H1 (cell line): ENCODE results near the gene PRR23C. TPM values are rescaled to one million over a fixed set of nuclear protein-coding genes. Genes with fewer than 3 reads are reported as not detected.

Experiments
- CTCF ChIA-PET: fragments of 300-600 bp; sonication (Branson Sonifier 250); formaldehyde crosslinking; loops from one replicate; lab custom pipeline; 2021; ENCODE audit not compliant: partially characterized antibody; lab: Charles Lee
- POLR2A ChIA-PET: fragments of 300-600 bp; sonication (Branson Sonifier 250); formaldehyde crosslinking; loops from one replicate; lab custom pipeline; 2021; ENCODE audit warnings: inconsistent platforms; ENCODE audit not compliant: partially characterized antibody; lab: Charles Lee
- DNase-seq, 2 experiments: peaks; one replicate each; pipeline versions ENCODE4 v3.0.0 to v3.0.0-alpha.2; 2010 to 2022; ENCODE audit warnings: low spot score in 2 of 2, low read depth in 1 of 2, mixed read lengths in 1 of 2
- FAIRE-seq: peaks from 2 replicates; lab custom pipeline; 2011; peaks lifted over from hg19 to GRCh38; lab: Jason Lieb, UNC
- H2AFZ ChIP-seq: 2 replicates; pipeline ENCODE4 v1.8.1; 2012; ENCODE audit warnings: low read length, inconsistent platforms
- H2AK5ac ChIP-seq: 2 replicates; pipeline ENCODE4 v1.6.1; 2013; ENCODE audit warnings: low read depth, low read length
- H2BK120ac ChIP-seq: replicated peaks from 2 replicates; pipeline ENCODE3; 2013; ENCODE audit warnings: low read depth, low read length, inconsistent platforms
- H2BK12ac ChIP-seq: 2 replicates; pipeline ENCODE4 v1.6.1; 2013; ENCODE audit warnings: low read depth, low read length
- H2BK15ac ChIP-seq: 2 replicates; pipeline ENCODE4 v1.6.1; 2013; ENCODE audit warnings: low read length
- H2BK20ac ChIP-seq: 2 replicates; pipeline ENCODE4 v1.6.1; 2013; ENCODE audit warnings: low read length
- H2BK5ac ChIP-seq: 2 replicates; pipeline ENCODE4 v1.6.1; 2013; ENCODE audit warnings: low read depth, low read length
- H3K14ac ChIP-seq: 2 replicates; pipeline ENCODE4 v1.6.1; 2013; ENCODE audit warnings: inconsistent platforms; ENCODE audit not compliant: insufficient read length
- H3K18ac ChIP-seq: 2 replicates; pipeline ENCODE4 v1.6.1; 2013; ENCODE audit warnings: low read length; ENCODE audit errors: extremely low read depth
- H3K23ac ChIP-seq: 2 replicates; pipeline ENCODE4 v1.6.1; 2013; ENCODE audit warnings: inconsistent platforms; ENCODE audit not compliant: insufficient read length
- H3K23me2 ChIP-seq: 2 replicates; pipeline ENCODE4 v1.6.1; 2013; ENCODE audit warnings: low read depth, low read length
- H3K27ac ChIP-seq: 2 replicates; pipeline ENCODE4 v1.6.1; 2011; ENCODE audit warnings: low read depth, low read length, inconsistent platforms
- H3K27me3 ChIP-seq, 4 experiments: replicated peaks in 1 of 4; 1 replicate in 1 of 4; 2 replicates in 3 of 4; pipeline versions ENCODE4 v1.6.1 to v1.8.1; 2011 to 2013; ENCODE audit warnings: low read length in 3 of 4, mild to moderate bottlenecking in 3 of 4, inconsistent platforms in 2 of 4, mixed read lengths in 2 of 4, moderate library complexity in 1 of 4; ENCODE audit not compliant: control insufficient read depth in 3 of 4, insufficient read depth in 3 of 4; ENCODE audit errors: extremely low read depth in 1 of 4
- H3K36me3 ChIP-seq, 4 experiments: 2 replicates each; pipeline versions ENCODE4 v1.6.1 to v1.8.1; 2011 to 2013; ENCODE audit warnings: mild to moderate bottlenecking in 4 of 4, low read length in 3 of 4, moderate library complexity in 2 of 4, control low read depth in 1 of 4, inconsistent platforms in 1 of 4; ENCODE audit not compliant: insufficient read depth in 4 of 4, control insufficient read depth in 2 of 4
- H3K4ac ChIP-seq: replicated peaks from 2 replicates; pipeline ENCODE3; 2013; ENCODE audit warnings: low read length, low read depth, mixed read lengths, inconsistent platforms; ENCODE audit not compliant: insufficient read length
- H3K4me1 ChIP-seq, 4 experiments: replicated peaks in 1 of 4; 1 replicate in 1 of 4; 2 replicates in 3 of 4; pipeline versions ENCODE4 v1.6.1 to v1.8.1; 2011 to 2013; ENCODE audit warnings: low read length in 3 of 4, inconsistent platforms in 2 of 4, mixed read lengths in 1 of 4; ENCODE audit not compliant: insufficient read depth in 4 of 4, control insufficient read depth in 3 of 4
- H3K4me2 ChIP-seq, 2 experiments: 2 replicates each; pipeline versions ENCODE4 v1.6.1 to v1.8.1; 2011 to 2013; ENCODE audit warnings: low read depth in 2 of 2, low read length in 2 of 2, control low read depth in 1 of 2, inconsistent platforms in 1 of 2, mild to moderate bottlenecking in 1 of 2; ENCODE audit not compliant: insufficient read depth in 1 of 2
- H3K4me3 ChIP-seq, 4 experiments: fragments of 200-600, 300-600 bp in 1 of 4; sonication (generic), shearing (Covaris generic), sonication (Bioruptor Twin) in 1 of 4; 2 replicates each; pipeline versions ENCODE4 v1.5.1 to v1.8.1; 2011 to 2016; ENCODE audit warnings: low read length in 4 of 4, low read depth in 3 of 4, control low read depth in 2 of 4, inconsistent platforms in 2 of 4, mild to moderate bottlenecking in 2 of 4, mixed read lengths in 1 of 4, moderate library complexity in 1 of 4; ENCODE audit not compliant: insufficient read depth in 2 of 4; ENCODE audit errors: extremely low read depth in 1 of 4
- H3K56ac ChIP-seq: replicated peaks from 2 replicates; pipeline ENCODE3; 2013; ENCODE audit warnings: low read depth, mild to moderate bottlenecking, mixed read lengths, low read length, inconsistent platforms; ENCODE audit not compliant: insufficient read length
- H3K79me1 ChIP-seq: 2 replicates; pipeline ENCODE4 v1.6.1; 2013; ENCODE audit warnings: low read depth, low read length, control low read depth
- H3K79me2 ChIP-seq, 2 experiments: 2 replicates each; pipeline versions ENCODE4 v1.6.1 to v1.8.1; 2012 to 2013; ENCODE audit warnings: low read length in 2 of 2, mild to moderate bottlenecking in 2 of 2, inconsistent platforms in 1 of 2; ENCODE audit not compliant: insufficient read depth in 2 of 2, control insufficient read depth in 1 of 2
- H3K9ac ChIP-seq, 4 experiments: replicated peaks in 1 of 4; 1 replicate in 1 of 4; 2 replicates in 3 of 4; pipeline versions ENCODE4 v1.6.1 to v1.8.1; 2011 to 2013; ENCODE audit warnings: low read depth in 3 of 4, low read length in 3 of 4, control low read depth in 2 of 4, mild to moderate bottlenecking in 2 of 4, moderate library complexity in 2 of 4, inconsistent platforms in 1 of 4; ENCODE audit errors: extremely low read depth in 1 of 4
- H3K9me3 ChIP-seq, 2 experiments: 2 replicates each; pipeline versions ENCODE4 v1.6.1 to v1.8.1; 2012 to 2013; ENCODE audit warnings: mild to moderate bottlenecking in 2 of 2, moderate library complexity in 2 of 2, control low read depth in 1 of 2, inconsistent platforms in 1 of 2, low read depth in 1 of 2, low read length in 1 of 2, mixed read lengths in 1 of 2; ENCODE audit not compliant: insufficient read depth in 2 of 2
- H4K20me1 ChIP-seq, 2 experiments: replicated peaks in 1 of 2; 2 replicates each; pipeline versions ENCODE3 to v1.8.1; 2011 to 2013; ENCODE audit warnings: inconsistent platforms in 2 of 2, low read length in 2 of 2, mild to moderate bottlenecking in 1 of 2; ENCODE audit not compliant: insufficient read depth in 2 of 2, control insufficient read depth in 1 of 2
- H4K5ac ChIP-seq: 2 replicates; pipeline ENCODE4 v1.6.1; 2013; ENCODE audit warnings: low read length, low read depth, mixed read lengths, inconsistent platforms; ENCODE audit not compliant: insufficient read length
- H4K8ac ChIP-seq: 2 replicates; pipeline ENCODE4 v1.8.0; 2013; ENCODE audit warnings: mild to moderate bottlenecking, moderate library complexity, low read length, inconsistent platforms; ENCODE audit not compliant: insufficient read depth; ENCODE audit errors: extremely low read depth
- H4K91ac ChIP-seq: replicated peaks from 2 replicates; pipeline ENCODE3; 2013; ENCODE audit warnings: low read length, mixed read lengths, inconsistent platforms; ENCODE audit not compliant: insufficient read length
- MAFK ChIP-seq: IDR thresholded peaks from 2 replicates; pipeline ENCODE4 v1.6.1; 2012; ENCODE audit warnings: low read depth, mild to moderate bottlenecking, improper control_type of control experiment, low read length
- polyA plus RNA-seq, 7 experiments: library from polyadenylated mRNA; depleted of rRNA in 3 of 7; stranded (reverse) in 5 of 7; unstranded in 2 of 7; fragments of >200 nt in 5 of 7; fragments of 200-250 nt in 2 of 7; gene quantifications; 1 replicate in 5 of 7; 2 replicates in 1 of 7; 4 replicates in 1 of 7; pipeline versions ENCODE4 v1.2.1 to v1.2.3, GENCODE V29; 2011 to 2013; ENCODE audit warnings: missing spikeins in 2 of 7, mixed read lengths in 2 of 7
- total RNA-seq: library from RNA; stranded (reverse); fragmentation: NEBNext Ultra II Directional; extraction: Animal tissue kit (Norgen Biotek cat#: 25700); gene quantifications from 2 replicates; pipeline ENCODE4 v1.2.1, GENCODE V29; 2021

Gene PRR23C
- total and polyA plus RNA-seq, 2 of the 8 experiments (the other 6 are each of a cell fraction or from before 2014, with no cell fraction given): not detected

- TF ChIP-seq MAFK: no peak
These were observed 42.9 kb upstream of the PRR23C start (continued) for GRCh38 chr3:139087621-139088020.

DNA sequence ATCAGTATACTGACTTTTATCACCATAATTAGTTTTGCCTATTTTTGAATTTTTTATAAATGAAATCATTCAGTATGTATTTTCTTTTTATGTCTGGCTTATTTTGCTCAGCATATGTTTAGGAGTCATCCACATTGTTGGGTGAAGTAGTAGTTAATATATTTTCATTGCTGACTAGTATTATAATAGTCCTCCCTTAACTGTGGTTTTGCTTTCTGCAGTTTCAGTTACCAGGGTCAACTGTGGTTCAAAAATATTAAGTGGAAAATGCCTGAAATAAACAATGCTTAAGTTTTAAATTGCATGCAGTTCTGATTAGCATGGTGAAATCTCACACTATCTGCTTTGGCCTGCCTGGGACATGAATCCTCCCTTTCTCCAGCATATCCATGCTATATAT, 39.5 kb upstream of the PRR23C start:
- no peaks in the 10 kb centered on the region for H3K27me3 ChIP-seq
- no peak overlapping the region for H3K4me2 ChIP-seq
- no peak overlapping the region for H3K9ac ChIP-seq
- H2BK15ac ChIP-seq: no peak overlapping the region
- no peaks in the 10 kb centered on the region for H4K20me1 ChIP-seq
- no peaks in the 10 kb centered on the region for H3K79me2 ChIP-seq
- no peak overlapping the region for H2BK20ac ChIP-seq
- CTCF ChIA-PET: interaction anchor here (0.8 kb wide), 1 partner anchor 28 kb away, joined by 3 read pairs; no protein-coding TSS in a partner anchor
- no peak overlapping the region for H3K56ac ChIP-seq
- H2BK12ac ChIP-seq: no peak overlapping the region
- no peaks in the 10 kb centered on the region for H3K36me3 ChIP-seq
- H3K18ac ChIP-seq: no peak overlapping the region
- H3K4ac ChIP-seq: no peak overlapping the region
- no peaks in the 10 kb centered on the region for H3K79me1 ChIP-seq
- H3K14ac ChIP-seq: no peak overlapping the region
- no peaks in the 10 kb centered on the region for H3K4me1 ChIP-seq
- H3K27ac ChIP-seq: no peak overlapping the region
- H4K91ac ChIP-seq: no peak overlapping the region
- no peak for FAIRE-seq
- no peak for DNase-seq
- no peak overlapping the region for H4K8ac ChIP-seq
- POLR2A ChIA-PET: interaction anchor here (1.1 kb wide), 1 partner anchor 14 kb away, joined by 3 read pairs; no protein-coding TSS in a partner anchor
- no peak overlapping the region for H3K23ac ChIP-seq
- H3K9me3 ChIP-seq: peaks cover 3 to 11% of the 10 kb centered on the region in 2 experiments; a peak in 2 of 4 replicates
- no peak overlapping the region for H2BK5ac ChIP-seq
- H4K5ac ChIP-seq: no peak overlapping the region
- no peak overlapping the region for H3K4me3 ChIP-seq
- no peaks in the 10 kb centered on the region for H3K23me2 ChIP-seq
- H2BK120ac ChIP-seq: no peak overlapping the region
- no peak overlapping the region for H2AFZ ChIP-seq
- no peak overlapping the region for H2AK5ac ChIP-seq
